Left ventricle myocardium inferior (tissue), 1 donor: Measurements from ENCODE around the gene ST6GALNAC3. TPM values are rescaled to one million over a fixed set of nuclear protein-coding genes. Genes with fewer than 3 reads are reported as not detected.

Experiments
- DNase-seq: peaks from one replicate; pipeline ENCODE4 v3.0.0-alpha.2; 2020
- H3K27ac ChIP-seq: fragments of 200-600 bp; replicated peaks from 2 replicates; pipeline ENCODE4 v1.8.0; 2021
- H3K27me3 ChIP-seq: fragments of 200-600 bp; 2 replicates; pipeline ENCODE4 v1.8.0; 2021; ENCODE audit warnings: low read depth
- H3K36me3 ChIP-seq: fragments of 200-600 bp; 2 replicates; pipeline ENCODE4 v1.8.0; 2021
- H3K4me1 ChIP-seq: fragments of 200-600 bp; 2 replicates; pipeline ENCODE4 v1.8.0; 2021
- H3K4me3 ChIP-seq: fragments of 200-600 bp; 2 replicates; pipeline ENCODE4 v1.8.0; 2021; ENCODE audit warnings: mild to moderate bottlenecking, moderate library complexity
- H3K9me3 ChIP-seq: fragments of 200-600 bp; replicated peaks from 2 replicates; pipeline ENCODE4 v1.8.0; 2021
- CTCF ChIP-seq: fragments of 200-600 bp; IDR thresholded peaks from 2 replicates; pipeline ENCODE4 v1.8.0; 2021; ENCODE audit warnings: antibody characterized with exemption, mild to moderate bottlenecking, borderline replicate concordance
- intact Hi-C: fragments of 100-400 bp; cut with micrococcal nuclease; formaldehyde crosslinking; loops from one replicate; pipeline ENCODE4 v1.11.0; 2022
- total RNA-seq: library from RNA; stranded (reverse); fragmentation: NEBNext Ultra II Directional; extraction: Animal tissue kit (Norgen Biotek cat#: 25700); gene quantifications from one replicate; pipeline ENCODE4 v1.2.1, GENCODE V29; 2021
- donor health status: DM: no; HTN: yes; CAD: no; lungs with severe emphysema.

ST6GALNAC3 gene
- total RNA-seq, 1 donor from 2014 or later: 4.5 TPM

- no peak for TF ChIP-seq CTCF
- Histone ChIP-seq H3K36me3 (no peaks in the 10 kb centered on the region), H3K27me3 (no peaks in the 10 kb centered on the region), H3K9me3 (no peaks in the 10 kb centered on the region), H3K4me3 (no peak overlapping the region), H3K27ac (no peak overlapping the region), H3K4me1 (no peaks in the 10 kb centered on the region)
- no peak for DNase-seq
- intact Hi-C loops: no loop called here
These were observed 278.3 kb downstream of the ST6GALNAC3 start for GRCh38 chr1:76352741-76353435.

GRCh38 chr1:76354236-76354635, 279.7 kb downstream of the ST6GALNAC3 start:
- Histone ChIP-seq H3K36me3 (no peaks in the 10 kb centered on the region), H3K4me3 (no peak overlapping the region), H3K27ac (no peak overlapping the region), H3K27me3 (no peaks in the 10 kb centered on the region), H3K9me3 (no peaks in the 10 kb centered on the region), H3K4me1 (no peaks in the 10 kb centered on the region)
- intact Hi-C loops: no loop called here
- no peak for TF ChIP-seq CTCF
- no peak for DNase-seq

- DNase-seq: no peak
- intact Hi-C loops: no loop called here
- no peaks in the 10 kb centered on the region for H3K36me3 ChIP-seq
These were observed 292.2 kb downstream of the ST6GALNAC3 start for GRCh38 chr1:76366726-76367125.

GRCh38 chr1:76371941-76372340, 297.4 kb downstream of the ST6GALNAC3 start:
- no peaks in the 10 kb centered on the region for H3K27me3 ChIP-seq
- H3K27ac ChIP-seq: no peak overlapping the region
- DNase-seq: no peak
- no peaks in the 10 kb centered on the region for H3K36me3 ChIP-seq
- H3K4me3 ChIP-seq: no peak overlapping the region
- H3K4me1 ChIP-seq: no peaks in the 10 kb centered on the region
- H3K9me3 ChIP-seq: no peaks in the 10 kb centered on the region
- TF ChIP-seq CTCF: no peak
- intact Hi-C loops: no loop called here

More at GRCh38 chr1:76366726-76367125, 292.2 kb downstream of the ST6GALNAC3 start:
- no peak overlapping the region for H3K27ac ChIP-seq
- no peaks in the 10 kb centered on the region for H3K4me1 ChIP-seq
- H3K9me3 ChIP-seq: no peaks in the 10 kb centered on the region
- H3K27me3 ChIP-seq: no peaks in the 10 kb centered on the region
- TF ChIP-seq CTCF: no peak
- H3K4me3 ChIP-seq: no peak overlapping the region

GRCh38 chr1:76374086-76374485, 299.5 kb downstream of the ST6GALNAC3 start:
- intact Hi-C loops: no loop called here

More at GRCh38 chr1:76374086-76374485, 299.5 kb downstream of the ST6GALNAC3 start:
- DNase-seq: no peak
- Histone ChIP-seq H3K27me3 (no peaks in the 10 kb centered on the region), H3K36me3 (no peaks in the 10 kb centered on the region), H3K27ac (no peak overlapping the region), H3K9me3 (no peaks in the 10 kb centered on the region), H3K4me3 (no peak overlapping the region), H3K4me1 (no peaks in the 10 kb centered on the region)
- no peak for TF ChIP-seq CTCF
